ENCODE data around the gene ITGA11. TPM values are rescaled to one million over a fixed set of nuclear protein-coding genes. Genes with fewer than 3 reads are reported as not detected.

The ITGA11 gene
- total and polyA plus RNA-seq, 2 experiments from 2014 or later, result 0.03 to 0.40 TPM

GRCh38 chr15:68249058-68249713, 182.8 kb downstream of the ITGA11 start:
- peaks cover 3% of the 10 kb centered on the region; the same call in 1 of the 3 replicates for H3K4me1 Mint-ChIP-seq
- peaks cover 12% of the 10 kb centered on the region; the same call in 2 of the 3 replicates for H3K36me3 Mint-ChIP-seq (ENCODE audit: low read depth)
- TF ChIP-seq EZH2phosphoT487 (IDR thresholded peaks at IDR 0.05; ENCODE audit: unreplicated experiment) (no peak), JUNB (IDR thresholded peaks at IDR 0.05; ENCODE audit: unreplicated experiment) (no peak), REST (IDR thresholded peaks at IDR 0.05; ENCODE audit: unreplicated experiment) (no peak), NANOG (IDR thresholded peaks at IDR 0.05; ENCODE audit: borderline replicate concordance) (no peak), ZNF114 (CRISPR knock-in tag; IDR thresholded peaks at IDR 0.05) (no peak), EZH2 (IDR thresholded peaks at IDR 0.05; ENCODE audit: low read depth, unreplicated experiment) (no peak), ETS1 (IDR thresholded peaks at IDR 0.05) (no peak), ZNF462 (CRISPR knock-in tag; IDR thresholded peaks at IDR 0.05) (no peak), STAT1 (IDR thresholded peaks at IDR 0.05; ENCODE audit: unreplicated experiment) (no peak), CREB1 (CRISPR knock-in tag; IDR thresholded peaks at IDR 0.05; ENCODE audit: low read depth) (no peak), CTCF (conservative IDR thresholded peaks at IDR 0.05; ENCODE audit: low read depth in 2 of 2) (no peak), ZNF331 (CRISPR knock-in tag; IDR thresholded peaks at IDR 0.05; ENCODE audit: low read depth) (no peak), POLR2AphosphoS5 (IDR thresholded peaks at IDR 0.05; ENCODE audit: low read depth) (no peak)
- no peak overlapping the region for H2AFZ ChIP-seq
- H3K79me2 ChIP-seq (replicated peaks; ENCODE audit: insufficient read depth), result no peaks in the 10 kb centered on the region
- no peaks in the 10 kb centered on the region for H3K27me3 Mint-ChIP-seq (ENCODE audit: insufficient read depth, low read depth, poor library complexity)
- H4K20me1 ChIP-seq (replicated peaks; ENCODE audit: insufficient read depth), result no peaks in the 10 kb centered on the region
- H3F3A ChIP-seq (replicated peaks; ENCODE audit: low read depth), result no peaks in the 10 kb centered on the region
- no peak overlapping the region for H3K4me3 Mint-ChIP-seq
- H3K9me3 Mint-ChIP-seq, result peaks cover 12% of the 10 kb centered on the region; the same call in 2 of the 3 replicates
- no peaks in the 10 kb centered on the region for H3K9me2 ChIP-seq (ENCODE audit: insufficient read depth)
- H3K4me1 ChIP-seq (ENCODE audit: insufficient read depth), result no peaks in the 10 kb centered on the region
- H3K27ac Mint-ChIP-seq, result no peak overlapping the region
- no peak overlapping the region for H3K4me3 ChIP-seq
- DNase-seq (ENCODE audit: low spot score), result no peak
- 0 out of 2 replicates have a peak, but pooled peaks cover 3% of the 10 kb centered on the region for H3K36me3 ChIP-seq (ENCODE audit: insufficient read depth)
- no peak for ATAC-seq
- H3K27ac ChIP-seq (ENCODE audit: low read depth), result no peak overlapping the region
- no peaks in the 10 kb centered on the region for H3K27me3 ChIP-seq (ENCODE audit: insufficient read depth)
- no peak overlapping the region for H3K4me2 ChIP-seq

All from GM23338 (cell line).